Testis (tissue), 2 donors: Measurements from ENCODE around the gene ASIC2.

Experiments used
- CTCF ChIP-seq, 3 experiments: fragments of 450-650 bp in 2 of 3; fragments of 200-600 bp in 1 of 3; sonication (generic) in 1 of 3; IDR thresholded peaks; one replicate each; pipeline ENCODE4 v1.5.1; 2016 to 2019; ENCODE audit warnings: antibody characterized with exemption in 3 of 3, mild to moderate bottlenecking in 2 of 3, moderate library complexity in 1 of 3
- POLR2A ChIP-seq: fragments of 450-650 bp; IDR thresholded peaks from one replicate; pipeline ENCODE4 v1.6.1; 2017; ENCODE audit warnings: antibody characterized with exemption, mild to moderate bottlenecking, moderate library complexity

DNA sequence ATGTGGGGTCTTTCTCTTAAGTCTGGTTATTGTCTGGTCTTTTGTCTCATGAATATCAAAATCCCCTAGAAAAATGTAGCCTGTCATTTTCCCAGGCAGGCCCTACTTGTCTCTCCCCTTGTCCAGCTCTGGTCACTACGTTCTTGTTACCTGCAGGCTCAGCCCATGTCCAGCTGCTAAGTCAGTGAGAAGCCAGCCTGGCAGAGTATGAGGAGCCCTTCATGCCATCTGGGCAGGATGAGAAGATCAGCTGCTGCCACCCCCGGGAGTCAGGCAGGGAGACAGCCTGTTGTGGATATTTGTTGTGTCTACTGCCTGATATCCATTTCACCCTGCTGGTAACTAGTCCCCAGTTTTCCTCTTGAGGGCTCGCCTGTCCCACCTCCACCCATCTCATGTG lies 88.9 kb downstream of the ASIC2 start:
- TF ChIP-seq CTCF (IDR thresholded peaks at IDR 0.05) (no peak), POLR2A (no peak)
